HCT116 (cell line): Measurements from ENCODE around the gene DDN. TPM values are rescaled to one million over a fixed set of nuclear protein-coding genes. Genes with fewer than 3 reads are reported as not detected.

ENCODE experiments used
- ATAC-seq: fragments of 200-7000 bp; cut with Tn5 transposase; 2 replicates; pipeline ENCODE4 v1.9.1; 2020; ENCODE audit warnings: mild to moderate bottlenecking, moderate library complexity
- BruUV-seq: library from RNA; stranded (reverse); fragments of 400-500 nt; replicated peaks from 2 replicates; lab custom pipeline; 2021; lab: Mats Ljungman, UMichigan
- CTCF ChIA-PET: fragments of 300-600 bp; sonication (Branson Sonifier 250); formaldehyde crosslinking; loops from one replicate; lab custom pipeline; 2021; ENCODE audit warnings: antibody characterized with exemption; lab: Charles Lee
- POLR2A ChIA-PET: fragments of 300-600, 350-600 bp; sonication (Branson Sonifier 250); formaldehyde crosslinking; loops from one replicate; lab custom pipeline; 2021; ENCODE audit warnings: antibody characterized with exemption; lab: Charles Lee
- RAD21 ChIA-PET, 2 experiments: fragments of 300-600 bp; sonication (Branson Sonifier 250); formaldehyde crosslinking; loops; one replicate each; lab custom pipeline; 2023; ENCODE audit warnings: low total read pairs in 2 of 2; ENCODE audit not compliant: uncharacterized antibody in 2 of 2, unreplicated experiment in 2 of 2, low non-redundant PET in 1 of 2; lab: Charles Lee
- DNase-seq: peaks from one replicate; pipeline ENCODE4 v3.0.0-alpha.2; 2010; ENCODE audit warnings: low read depth, low spot score
- H2AFZ ChIP-seq: fragments of 200-600 bp; shearing (Covaris generic), sonication (generic); 2 replicates; pipeline ENCODE4 v1.6.1; 2017; ENCODE audit warnings: low read depth, mixed run types, mixed read lengths, antibody characterized with exemption, low read length; ENCODE audit not compliant: poor library complexity, severe bottlenecking
- H3K27ac ChIP-seq: 2 replicates; pipeline ENCODE4 v1.5.1; 2012; ENCODE audit warnings: low read depth, low read length
- H3K27me3 ChIP-seq: fragments of 200-600 bp; sonication (generic); 2 replicates; pipeline ENCODE4 v1.6.1; 2016; ENCODE audit warnings: mixed run types, low read length, mixed read lengths; ENCODE audit not compliant: insufficient read depth
- H3K36me3 ChIP-seq, 2 experiments: fragments of 200-500 bp in 1 of 2; fragments of 200-600 bp in 1 of 2; sonication (Bioruptor generic) in 1 of 2; sonication (generic) in 1 of 2; 2 replicates each; pipeline versions ENCODE4 v1.5.1 to v1.6.1; 2014 to 2016; ENCODE audit warnings: low read length in 2 of 2, inconsistent platforms in 1 of 2, mixed read lengths in 1 of 2, mixed run types in 1 of 2; ENCODE audit not compliant: insufficient read depth in 2 of 2, control insufficient read depth in 1 of 2
- H3K4me1 ChIP-seq, 2 experiments: fragments of 200-600 bp in 1 of 2; sonication (generic) in 1 of 2; 2 replicates each; pipeline versions ENCODE4 v1.5.1 to v1.6.1; 2012 to 2017; ENCODE audit warnings: low read length in 2 of 2, inconsistent platforms in 1 of 2, mild to moderate bottlenecking in 1 of 2, mixed read lengths in 1 of 2, mixed run types in 1 of 2, moderate library complexity in 1 of 2; ENCODE audit not compliant: insufficient read depth in 2 of 2, control insufficient read depth in 1 of 2
- H3K4me2 ChIP-seq: fragments of 200-600 bp; sonication (generic); 2 replicates; pipeline ENCODE4 v1.6.1; 2017; ENCODE audit warnings: mixed run types, low read length, mixed read lengths
- H3K4me3 ChIP-seq, 2 experiments: fragments of 200-600 bp in 1 of 2; sonication (generic) in 1 of 2; replicated peaks in 1 of 2; 2 replicates each; pipeline ENCODE4 v1.5.1; 2011 to 2016; ENCODE audit warnings: low read length in 2 of 2, control low read depth in 1 of 2, low read depth in 1 of 2, mild to moderate bottlenecking in 1 of 2, mixed read lengths in 1 of 2, mixed run types in 1 of 2
- H3K79me2 ChIP-seq: fragments of 200-600 bp; sonication (generic); 2 replicates; pipeline ENCODE4 v1.6.1; 2017; ENCODE audit warnings: mild to moderate bottlenecking, mixed run types, low read length, moderate library complexity, mixed read lengths; ENCODE audit not compliant: insufficient read depth
- H3K9ac ChIP-seq: fragments of 200-600 bp; sonication (generic); 2 replicates; pipeline ENCODE4 v1.6.1; 2016; ENCODE audit warnings: low read length, mixed read lengths
- H3K9me2 ChIP-seq: fragments of 200-600 bp; sonication (generic), shearing (Covaris generic); 2 replicates; pipeline ENCODE4 v1.6.1; 2017; ENCODE audit warnings: mixed run types, mild to moderate bottlenecking, moderate library complexity; ENCODE audit not compliant: insufficient read depth
- H3K9me3 ChIP-seq, 2 experiments: fragments of 200-500 bp in 1 of 2; fragments of 200-600 bp in 1 of 2; sonication (Bioruptor generic) in 1 of 2; sonication (generic) in 1 of 2; 2 replicates each; pipeline ENCODE4 v1.6.1; 2014 to 2017; ENCODE audit warnings: low read length in 2 of 2, mixed read lengths in 2 of 2, inconsistent platforms in 1 of 2, low read depth in 1 of 2, mild to moderate bottlenecking in 1 of 2, mixed run types in 1 of 2, moderate library complexity in 1 of 2; ENCODE audit not compliant: control insufficient read depth in 1 of 2, insufficient read depth in 1 of 2
- H4K20me1 ChIP-seq: fragments of 200-600 bp; sonication (generic), shearing (Covaris generic); 2 replicates; pipeline ENCODE4 v1.6.1; 2017; ENCODE audit warnings: mixed run types, mild to moderate bottlenecking, moderate library complexity; ENCODE audit not compliant: insufficient read depth
- CTCF ChIP-seq, 3 experiments: fragments of 200-600 bp in 1 of 3; sonication (generic) in 1 of 3; IDR thresholded peaks in 2 of 3; conservative IDR thresholded peaks in 1 of 3; 2 replicates each; pipeline ENCODE4 v1.5.1; 2012 to 2017; ENCODE audit warnings: low read depth in 2 of 3, low read length in 2 of 3, antibody characterized with exemption in 1 of 3, borderline replicate concordance in 1 of 3, control low read depth in 1 of 3, mild to moderate bottlenecking in 1 of 3, mixed read lengths in 1 of 3, mixed run types in 1 of 3, moderate library complexity in 1 of 3; ENCODE audit not compliant: insufficient read depth in 1 of 3
- EGR1 ChIP-seq: IDR thresholded peaks from 2 replicates; pipeline ENCODE4 v1.6.1; 2012; ENCODE audit warnings: low read depth
- EZH2 ChIP-seq: fragments of 200-600 bp; sonication (generic); IDR thresholded peaks from 2 replicates; pipeline ENCODE4 v1.6.1; 2017; ENCODE audit warnings: antibody characterized with exemption, mixed run types
- JUND ChIP-seq: IDR thresholded peaks from 2 replicates; pipeline ENCODE4 v1.6.1; 2012
- MAX ChIP-seq: IDR thresholded peaks from 2 replicates; pipeline ENCODE4 v1.6.1; 2012
- POLR2AphosphoS5 ChIP-seq: IDR thresholded peaks from 2 replicates; pipeline ENCODE4 v1.6.1; 2011; ENCODE audit warnings: mild to moderate bottlenecking, low read depth, low read length, moderate library complexity
- RAD21 ChIP-seq: IDR thresholded peaks from 2 replicates; pipeline ENCODE4 v1.6.1; 2012; ENCODE audit warnings: low read depth, mild to moderate bottlenecking
- REST ChIP-seq: IDR thresholded peaks from 2 replicates; pipeline ENCODE4 v1.6.1; 2012; ENCODE audit warnings: low read depth
- YY1 ChIP-seq: IDR thresholded peaks from 2 replicates; pipeline ENCODE4 v1.6.1; 2011; ENCODE audit warnings: low read length, low read depth, moderate library complexity, mild to moderate bottlenecking; ENCODE audit not compliant: insufficient replicate concordance; ENCODE audit errors: extremely low read depth
- ZBTB33 ChIP-seq: IDR thresholded peaks from 2 replicates; pipeline ENCODE4 v1.6.1; 2011; ENCODE audit warnings: mild to moderate bottlenecking, low read length, moderate library complexity; ENCODE audit not compliant: insufficient replicate concordance; ENCODE audit errors: extremely low read depth
- intact Hi-C: fragments of 100-400 bp; cut with micrococcal nuclease; formaldehyde crosslinking; loops from 2 replicates; pipeline ENCODE4 v1.10.0; 2022
- total RNA-seq: library from RNA; stranded (reverse); gene quantifications from one replicate; pipeline ENCODE4 v1.2.1, GENCODE V29; 2021; ENCODE audit not compliant: unreplicated experiment

Gene DDN
- total RNA-seq, 1 experiment from 2014 or later, result 8.1 TPM

- intact Hi-C loops, result loop anchor here (1.0 to 2.0 kb wide), 2 partner anchors 58 to 143 kb away; partner anchors contain the start of gene DDX23
- ATAC-seq, result peak; percentile 70
- Histone ChIP-seq H3K79me2 (peaks cover 10% of the 10 kb centered on the region; the same call in 1 of the 2 replicates), H3K9ac (0 out of 2 replicates have a peak overlapping the region, but pooled peaks have one; percentile 19), H3K9me3 (no peaks in the 10 kb centered on the region), H3K4me2 (peak overlapping the region; percentile 51), H3K27ac (no peak overlapping the region), H3K36me3 (no peaks in the 10 kb centered on the region), H4K20me1 (no peaks in the 10 kb centered on the region), H3K9me2 (no peaks in the 10 kb centered on the region), H2AFZ (no peak overlapping the region), H3K27me3 (no peaks in the 10 kb centered on the region), H3K4me3 (peak overlapping the region; percentile 4 to 19; a peak in 2 of 4 replicates), H3K4me1 (peaks cover 9 to 42% of the 10 kb centered on the region in 2 experiments)
- TF ChIP-seq REST, result no peak
- 0 out of 2 replicates have a peak, but pooled peaks have one; percentile 24 for TF ChIP-seq MAX
- no peak for TF ChIP-seq ZBTB33
- TF ChIP-seq CTCF (IDR thresholded peaks at IDR 0.05 in 2 of 3, conservative IDR thresholded peaks at IDR 0.05 in 1 of 3; ENCODE audit: borderline replicate concordance in 1 of 3, insufficient read depth in 1 of 3, low read depth in 2 of 3, low read length in 2 of 3), result peak; percentile 74 to 80 (median 78)
- TF ChIP-seq POLR2AphosphoS5, result peak; percentile 17; the same call in 1 of the 2 replicates
- no peak for TF ChIP-seq EZH2
- TF ChIP-seq RAD21, result peak; percentile 84
- TF ChIP-seq JUND, result no peak
- no peak for TF ChIP-seq EGR1
- TF ChIP-seq YY1, result no peak
- ChIA-PET POLR2A (no interaction called here), CTCF (interaction anchor here (1.4 to 3.3 kb wide), 2 partner anchors 17 to 142 kb away, joined by 4 to 15 read pairs; partner anchors contain the start of gene WNT1), RAD21 (interaction anchor here in 1 of 2 experiments (0.7 kb wide), 1 partner anchor 142 kb away, joined by 3 read pairs; no protein-coding TSS in a partner anchor)
- BruUV-seq, result no TSS peak
- DNase-seq, result peak; percentile 71
These were observed 3.9 kb downstream of the DDN start for GRCh38 chr12:48995086-48995879.
